ENCODE data around the gene PTBP3.
"Not testable (repeated sequence)": the region's sequence is repeated elsewhere in the genome, so short reads cannot be mapped to it uniquely, and the experiment has no call there.

The PTBP3 gene

GRCh38 chr9:112198646-112199045 lies 134.8 kb downstream of the PTBP3 start:
- no peak overlapping the region for H3K4me3 ChIP-seq (ENCODE audit: low read depth, low read length)
- DNase-seq = no peak
- H3K27ac ChIP-seq = no peak overlapping the region
- in situ Hi-C loops (cut with HindIII; ENCODE audit: low pct_ligation_motif_present, low sequenced_read_pairs) = no loop called here
- H3K27me3 ChIP-seq (replicated peaks) = no peaks in the 10 kb centered on the region
- TF ChIP-seq CTCF (IDR thresholded peaks at IDR 0.05; ENCODE audit: low read depth, low read length, missing control alignments) = no peak
- no peaks in the 10 kb centered on the region for H3K36me3 ChIP-seq (replicated peaks)

DNA sequence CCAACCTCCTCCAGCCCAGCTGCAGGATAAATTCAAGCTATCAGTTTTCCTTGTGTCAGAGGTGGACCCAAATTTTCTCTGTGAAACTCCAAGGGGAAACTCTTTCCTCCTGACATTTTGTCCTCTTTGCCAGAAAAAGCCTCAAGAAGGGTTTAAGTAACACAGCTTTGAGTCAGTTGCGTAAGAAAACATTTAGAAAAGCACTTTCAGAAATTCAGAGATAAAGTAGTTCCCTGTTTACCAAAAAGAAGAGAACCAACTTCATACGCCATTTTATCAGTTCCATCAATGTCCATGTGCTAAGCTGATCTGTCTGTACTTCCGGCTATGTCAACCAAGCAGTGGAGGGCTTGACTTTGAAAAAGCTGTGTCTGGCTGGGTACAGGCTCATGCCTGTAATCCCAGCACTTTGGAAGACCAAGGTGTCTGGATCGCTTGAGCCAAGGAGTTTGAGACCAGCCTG lies 138.4 kb downstream of the PTBP3 start:
- no peak overlapping the region for H3K27ac ChIP-seq
- H3K4me3 ChIP-seq (ENCODE audit: low read depth, low read length) = no peak overlapping the region
- no peaks in the 10 kb centered on the region for H3K36me3 ChIP-seq (replicated peaks)
- TF ChIP-seq CTCF (IDR thresholded peaks at IDR 0.05; ENCODE audit: low read depth, low read length, missing control alignments) = no peak
- in situ Hi-C loops (cut with HindIII; ENCODE audit: low pct_ligation_motif_present, low sequenced_read_pairs) = no loop called here
- H3K27me3 ChIP-seq (replicated peaks) = no peaks in the 10 kb centered on the region
- DNase-seq = no peak

- no peaks in the 10 kb centered on the region for H3K27me3 ChIP-seq (replicated peaks)
- no peaks in the 10 kb centered on the region for H3K36me3 ChIP-seq (replicated peaks)
- H3K27ac ChIP-seq = no peak overlapping the region
- TF ChIP-seq CTCF (IDR thresholded peaks at IDR 0.05; ENCODE audit: low read depth, low read length, missing control alignments) = no peak
- DNase-seq = no peak
- no peak overlapping the region for H3K4me3 ChIP-seq (ENCODE audit: low read depth, low read length)
- in situ Hi-C loops (cut with HindIII; ENCODE audit: low pct_ligation_motif_present, low sequenced_read_pairs) = no loop called here
These were observed 139.7 kb downstream of the PTBP3 start for GRCh38 chr9:112193572-112194288.

- DNase-seq; H3K27me3 ChIP-seq (replicated peaks); H3K36me3 ChIP-seq (replicated peaks); H3K4me3 ChIP-seq (ENCODE audit: low read depth, low read length); in situ Hi-C loops (cut with HindIII; ENCODE audit: low pct_ligation_motif_present, low sequenced_read_pairs); H3K27ac ChIP-seq: not testable (repeated sequence)
These were observed 143.1 kb downstream of the PTBP3 start for GRCh38 chr9:112190320-112190719.

GRCh38 chr9:112188884-112189283 lies 144.5 kb downstream of the PTBP3 start:
- DNase-seq = no peak
- H3K36me3 ChIP-seq (replicated peaks) = no peaks in the 10 kb centered on the region
- TF ChIP-seq CTCF (IDR thresholded peaks at IDR 0.05; ENCODE audit: low read depth, low read length, missing control alignments) = no peak
- H3K27me3 ChIP-seq (replicated peaks) = no peaks in the 10 kb centered on the region
- in situ Hi-C loops (cut with HindIII; ENCODE audit: low pct_ligation_motif_present, low sequenced_read_pairs) = no loop called here
- no peak overlapping the region for H3K4me3 ChIP-seq (ENCODE audit: low read depth, low read length)
- no peak overlapping the region for H3K27ac ChIP-seq

- no peak for TF ChIP-seq CTCF (IDR thresholded peaks at IDR 0.05; ENCODE audit: low read depth, low read length, missing control alignments)
- Histone ChIP-seq H3K4me3 (ENCODE audit: low read depth, low read length) (no peak overlapping the region), H3K36me3 (replicated peaks) (no peaks in the 10 kb centered on the region), H3K27me3 (replicated peaks) (no peaks in the 10 kb centered on the region), H3K27ac (no peak overlapping the region)
- in situ Hi-C loops (cut with HindIII; ENCODE audit: low pct_ligation_motif_present, low sequenced_read_pairs) = no loop called here
- DNase-seq = no peak
These were observed 146.0 kb downstream of the PTBP3 start for GRCh38 chr9:112187404-112187803.
